ENCODE measurements around the gene ARRDC2.
A peak's percentile ranks its signal among the peaks of the same experiment; 100 is the strongest.
"Not testable (repeated sequence)": the region's sequence is repeated elsewhere in the genome, so short reads cannot be mapped to it uniquely, and the experiment has no call there.

ARRDC2 gene

DNA sequence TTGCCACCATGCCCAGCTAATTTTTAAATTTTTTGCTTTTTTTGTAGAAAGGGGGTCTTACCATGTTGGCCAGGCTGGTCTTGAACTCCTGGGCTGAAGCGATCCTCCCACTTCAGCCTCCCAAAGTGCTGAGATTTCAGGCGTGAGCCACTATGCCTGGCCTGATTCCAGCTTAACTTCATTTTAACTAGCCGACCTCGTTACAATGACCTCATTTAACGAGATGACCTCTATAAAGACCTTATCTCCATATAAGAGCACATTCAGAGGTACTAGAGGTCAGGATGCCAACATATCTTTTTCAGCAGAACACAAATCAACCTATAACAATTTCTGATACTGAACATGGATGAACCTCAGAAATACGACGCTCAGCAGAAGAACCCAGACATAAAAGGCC, 30.5 kb upstream of the ARRDC2 start:
- Mint-ChIP-seq H3K36me3 (ENCODE audit: low read depth) (no peaks in the 10 kb centered on the region), H3K27ac (no peak overlapping the region), H3K9me3 (no peaks in the 10 kb centered on the region), H3K4me1 (ENCODE audit: low read depth) (peaks cover 4% of the 10 kb centered on the region), H3K4me3 (no peak overlapping the region), H3K27me3 (peaks cover 12% of the 10 kb centered on the region)

DNA sequence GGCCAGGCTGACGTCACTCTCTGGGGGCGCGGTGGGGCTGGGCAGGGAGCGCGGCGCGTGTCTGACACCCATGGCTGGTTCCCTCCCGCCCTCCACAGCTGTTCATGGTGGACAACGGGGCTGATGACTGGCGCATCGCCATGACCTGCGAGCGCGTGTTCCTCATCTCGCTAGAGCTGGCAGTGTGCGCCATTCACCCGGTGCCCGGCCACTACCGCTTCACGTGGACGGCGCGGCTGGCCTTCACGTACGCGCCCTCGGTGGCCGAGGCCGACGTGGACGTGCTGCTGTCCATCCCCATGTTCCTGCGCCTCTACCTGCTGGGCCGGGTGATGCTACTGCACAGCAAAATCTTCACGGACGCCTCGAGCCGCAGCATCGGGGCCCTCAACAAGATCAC, 26.4 kb upstream of the ARRDC2 start:
- H3K4me1 Mint-ChIP-seq (ENCODE audit: low read depth), result peaks cover 4% of the 10 kb centered on the region
- peaks cover 12% of the 10 kb centered on the region for H3K27me3 Mint-ChIP-seq
- no peaks in the 10 kb centered on the region for H3K9me3 Mint-ChIP-seq
- H3K36me3 Mint-ChIP-seq (ENCODE audit: low read depth), result no peaks in the 10 kb centered on the region
- no peak overlapping the region for H3K4me3 Mint-ChIP-seq
- H3K27ac Mint-ChIP-seq, result no peak overlapping the region

GRCh38 chr19:17982430-17982829, 25.5 kb upstream of the ARRDC2 start:
- Mint-ChIP-seq H3K4me3 (no peak overlapping the region), H3K9me3 (no peaks in the 10 kb centered on the region), H3K4me1 (ENCODE audit: low read depth) (peaks cover 4% of the 10 kb centered on the region), H3K36me3 (ENCODE audit: low read depth) (no peaks in the 10 kb centered on the region), H3K27me3 (peaks cover 12% of the 10 kb centered on the region), H3K27ac (no peak overlapping the region)

DNA sequence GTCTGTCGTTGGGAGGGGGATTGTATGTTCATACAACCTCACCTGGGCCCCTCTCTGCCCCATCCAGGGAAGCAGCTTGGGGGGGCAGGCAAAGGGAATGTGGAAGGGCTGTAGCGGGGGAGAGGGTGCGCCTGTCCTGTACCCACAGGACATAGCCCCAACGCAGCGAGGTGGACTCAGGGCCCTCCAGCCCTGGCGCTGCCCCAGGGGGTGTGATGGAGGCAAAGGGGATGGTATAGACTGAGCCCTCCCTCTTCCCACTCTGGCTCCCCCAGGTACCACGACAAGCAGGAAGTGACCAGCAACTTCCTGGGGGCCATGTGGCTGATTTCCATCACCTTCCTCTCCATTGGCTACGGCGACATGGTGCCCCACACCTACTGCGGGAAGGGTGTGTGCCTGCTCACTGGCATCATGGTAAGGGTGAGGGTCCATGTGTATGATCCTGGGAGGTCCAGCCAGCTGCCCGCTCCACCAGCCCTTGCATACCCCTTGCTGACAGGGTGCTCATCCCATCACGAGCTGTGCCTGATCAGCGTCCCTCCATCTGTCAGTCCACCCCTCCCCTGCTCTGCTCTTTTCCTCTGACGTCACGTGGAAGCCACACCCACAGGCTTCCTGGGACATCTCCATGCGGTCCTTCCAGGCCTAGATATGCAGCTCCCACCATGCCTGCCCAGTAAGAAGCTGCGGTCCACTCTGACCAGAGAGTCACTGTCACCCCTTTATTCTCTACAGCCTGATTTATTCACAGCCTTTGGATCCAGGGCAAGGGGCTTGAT, 22.7 kb upstream of the ARRDC2 start:
- H3K27ac Mint-ChIP-seq, result no peak overlapping the region
- no peaks in the 10 kb centered on the region for H3K36me3 Mint-ChIP-seq (ENCODE audit: low read depth)
- no peaks in the 10 kb centered on the region for H3K4me1 Mint-ChIP-seq (ENCODE audit: low read depth)
- peaks cover 4% of the 10 kb centered on the region for H3K27me3 Mint-ChIP-seq
- H3K9me3 Mint-ChIP-seq, result no peaks in the 10 kb centered on the region
- no peak overlapping the region for H3K4me3 Mint-ChIP-seq

DNA sequence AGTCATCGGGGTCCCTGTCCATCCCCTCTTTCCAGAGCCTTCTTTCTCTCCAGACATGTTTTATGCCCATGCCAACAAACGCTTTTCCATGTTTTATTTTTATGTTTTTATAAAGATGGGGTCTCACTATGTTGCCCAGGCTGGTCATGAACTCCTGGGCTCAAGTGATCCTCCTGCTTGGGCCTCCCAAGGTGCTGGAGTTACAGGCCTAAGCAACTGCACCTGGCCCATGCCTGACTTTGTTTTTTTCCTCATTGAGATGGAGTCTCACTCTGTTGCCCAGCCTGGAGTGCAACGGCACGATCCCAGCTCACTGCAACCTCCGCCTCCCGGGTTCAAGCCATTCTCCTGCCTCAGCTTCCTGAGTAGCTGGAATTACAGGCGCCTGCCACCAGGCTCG, 21.4 kb upstream of the ARRDC2 start:
- not testable (repeated sequence) for H3K4me3 Mint-ChIP-seq; H3K27me3 Mint-ChIP-seq; H3K27ac Mint-ChIP-seq; H3K4me1 Mint-ChIP-seq (ENCODE audit: low read depth); H3K36me3 Mint-ChIP-seq (ENCODE audit: low read depth); H3K9me3 Mint-ChIP-seq

DNA sequence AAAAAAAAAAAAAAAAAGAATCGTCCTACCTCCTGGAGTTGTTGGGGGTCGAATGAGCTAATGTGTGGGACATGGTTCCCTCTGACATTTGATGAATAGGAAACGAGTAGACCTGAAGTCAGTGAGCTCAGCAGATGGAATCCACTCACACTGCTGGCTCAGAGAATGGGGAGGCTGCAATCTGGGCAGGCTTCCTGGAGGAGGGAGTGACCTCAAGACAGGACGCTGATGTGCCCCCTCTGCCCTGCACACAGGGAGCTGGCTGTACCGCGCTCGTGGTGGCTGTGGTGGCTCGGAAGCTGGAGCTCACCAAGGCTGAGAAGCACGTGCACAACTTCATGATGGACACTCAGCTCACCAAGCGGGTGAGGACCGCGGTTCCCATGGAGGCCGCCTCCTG, 19.8 kb upstream of the ARRDC2 start:
- H3K27me3 Mint-ChIP-seq, result no peaks in the 10 kb centered on the region
- H3K36me3 Mint-ChIP-seq (ENCODE audit: low read depth), result no peaks in the 10 kb centered on the region
- no peak overlapping the region for H3K27ac Mint-ChIP-seq
- H3K4me1 Mint-ChIP-seq (ENCODE audit: low read depth), result no peaks in the 10 kb centered on the region
- H3K9me3 Mint-ChIP-seq, result no peaks in the 10 kb centered on the region
- H3K4me3 Mint-ChIP-seq, result no peak overlapping the region

DNA sequence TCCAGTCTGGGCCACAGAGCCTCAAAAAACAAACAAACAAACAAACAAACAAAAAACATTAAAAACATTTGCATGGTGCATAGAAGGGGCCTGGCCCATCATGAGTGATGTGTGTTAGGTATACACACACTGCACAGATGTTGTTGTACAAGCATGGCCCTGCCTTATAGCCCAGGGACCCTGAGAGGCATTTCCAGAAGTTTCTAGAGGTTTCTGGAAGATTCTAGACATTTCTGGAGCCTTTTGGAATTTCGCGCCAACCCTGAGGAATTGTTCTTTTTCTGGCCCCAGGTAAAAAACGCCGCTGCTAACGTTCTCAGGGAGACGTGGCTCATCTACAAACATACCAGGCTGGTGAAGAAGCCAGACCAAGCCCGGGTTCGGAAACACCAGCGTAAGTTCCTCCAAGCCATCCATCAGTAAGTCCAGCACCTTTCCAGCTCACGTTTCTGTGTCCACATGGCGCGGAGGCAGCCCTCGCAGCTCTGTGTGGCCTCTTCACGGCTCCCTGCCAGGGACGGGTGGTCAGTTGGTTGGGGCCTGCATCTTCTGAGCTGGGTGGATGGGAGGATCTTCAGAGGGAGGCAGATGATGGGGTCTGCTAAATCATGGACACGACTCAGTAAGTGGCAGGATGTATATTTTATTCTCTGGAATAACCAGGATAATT, 18.4 kb upstream of the ARRDC2 start:
- Mint-ChIP-seq H3K9me3 (no peaks in the 10 kb centered on the region), H3K4me3 (no peak overlapping the region), H3K36me3 (ENCODE audit: low read depth) (no peaks in the 10 kb centered on the region), H3K27me3 (no peaks in the 10 kb centered on the region), H3K27ac (no peak overlapping the region), H3K4me1 (ENCODE audit: low read depth) (no peaks in the 10 kb centered on the region)

DNA sequence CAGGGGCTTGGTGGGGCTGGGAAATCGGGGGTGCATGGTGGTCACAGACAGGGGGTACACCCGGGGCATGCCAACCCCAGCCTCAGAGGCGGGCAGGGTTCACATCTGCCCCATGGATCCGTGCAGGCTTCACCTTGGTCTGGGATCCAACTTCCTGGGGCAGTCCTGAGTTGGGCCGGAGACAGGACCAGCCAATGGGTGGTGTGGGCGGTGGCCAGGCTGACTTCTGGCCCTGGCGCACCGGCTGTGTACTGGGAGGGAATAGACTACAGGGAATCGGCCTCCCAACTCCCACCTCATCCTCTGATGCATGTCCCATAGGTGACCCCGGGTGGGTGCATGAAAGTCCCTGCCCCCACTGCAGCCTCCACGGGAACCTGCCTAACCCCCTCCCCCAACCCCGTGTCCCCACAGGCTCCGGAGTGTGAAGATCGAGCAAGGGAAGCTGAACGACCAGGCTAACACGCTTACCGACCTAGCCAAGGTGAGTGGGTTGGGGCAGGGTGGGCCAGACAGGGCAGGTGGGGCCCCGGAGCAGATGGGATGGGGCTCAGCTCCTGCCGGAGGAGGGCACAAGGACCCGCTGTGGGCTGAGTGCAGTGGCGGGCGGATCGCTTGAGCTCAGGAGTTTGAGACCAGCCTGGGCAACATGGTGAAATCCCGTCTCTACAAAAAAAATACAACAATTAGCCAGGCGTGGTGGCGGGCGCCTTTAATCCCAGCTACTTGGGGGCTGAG, 14.7 kb upstream of the ARRDC2 start:
- peaks cover 6% of the 10 kb centered on the region for H3K4me1 Mint-ChIP-seq (ENCODE audit: low read depth)
- no peak overlapping the region for H3K4me3 Mint-ChIP-seq
- no peaks in the 10 kb centered on the region for H3K9me3 Mint-ChIP-seq
- H3K27me3 Mint-ChIP-seq, result no peaks in the 10 kb centered on the region
- H3K27ac Mint-ChIP-seq, result no peak overlapping the region
- H3K36me3 Mint-ChIP-seq (ENCODE audit: low read depth), result no peaks in the 10 kb centered on the region

DNA sequence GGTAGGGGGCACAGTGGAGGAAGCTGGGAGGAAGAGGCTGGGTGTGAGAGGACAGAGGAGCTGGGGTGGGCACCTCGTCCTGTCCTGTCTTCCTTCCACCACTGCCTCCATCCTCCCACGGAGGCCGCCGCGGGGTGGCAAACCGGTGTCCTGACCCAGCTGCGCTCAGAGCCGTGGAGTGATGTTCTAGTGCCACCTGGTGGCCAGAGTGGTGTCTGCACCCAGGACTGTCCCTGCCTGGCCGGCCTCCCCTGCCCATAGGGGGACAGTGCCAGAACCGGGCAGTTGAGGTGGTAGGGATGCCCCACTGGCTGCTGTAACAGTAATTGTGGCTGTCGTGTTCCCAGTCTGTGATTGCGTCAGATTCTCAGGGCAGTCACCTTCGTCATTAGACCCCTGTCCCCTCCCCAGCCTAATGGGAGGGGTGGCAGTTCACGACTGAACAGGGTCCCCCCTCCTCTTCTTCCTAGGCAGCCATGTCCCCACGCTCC, 11.1 kb upstream of the ARRDC2 start:
- Mint-ChIP-seq H3K36me3 (ENCODE audit: low read depth) (no peaks in the 10 kb centered on the region), H3K4me1 (ENCODE audit: low read depth) (peaks cover 22% of the 10 kb centered on the region), H3K27me3 (no peaks in the 10 kb centered on the region), H3K4me3 (no peak overlapping the region), H3K27ac (peak overlapping the region; percentile 52), H3K9me3 (no peaks in the 10 kb centered on the region)

DNA sequence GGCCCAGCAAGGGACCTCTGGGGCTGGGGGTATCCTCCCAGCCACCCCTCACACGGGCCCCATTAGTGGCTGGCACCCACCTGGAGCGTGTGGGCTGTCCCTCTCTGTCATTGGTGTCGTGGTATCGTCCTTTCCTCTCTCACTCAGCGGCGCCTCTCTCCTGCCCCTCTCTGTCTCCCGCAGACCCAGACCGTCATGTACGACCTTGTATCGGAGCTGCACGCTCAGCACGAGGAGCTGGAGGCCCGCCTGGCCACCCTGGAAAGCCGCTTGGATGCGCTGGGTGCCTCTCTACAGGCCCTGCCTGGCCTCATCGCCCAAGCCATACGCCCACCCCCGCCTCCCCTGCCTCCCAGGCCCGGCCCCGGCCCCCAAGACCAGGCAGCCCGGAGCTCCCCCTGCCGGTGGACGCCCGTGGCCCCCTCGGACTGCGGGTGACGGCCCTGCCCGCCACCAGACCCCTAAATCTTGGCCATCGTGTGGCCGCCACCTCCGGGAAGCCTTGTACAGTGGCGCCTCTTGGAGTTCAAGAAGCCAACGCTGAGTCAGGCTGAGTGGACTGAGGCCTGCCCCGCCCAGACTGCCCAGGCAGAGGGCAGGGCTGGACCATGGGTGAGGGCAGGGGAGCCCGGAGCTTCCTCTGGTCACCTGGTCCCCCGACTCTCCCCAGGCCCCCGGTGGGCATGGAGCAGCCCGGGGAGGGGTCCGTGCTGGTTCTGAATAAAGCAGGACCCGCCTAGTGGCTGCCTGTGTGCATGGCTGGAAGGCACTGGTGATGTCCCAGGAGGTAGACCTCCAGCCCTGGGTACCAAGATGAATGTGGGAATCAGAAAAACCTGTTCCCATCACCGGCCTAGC, 9.8 kb upstream of the ARRDC2 start:
- H3K27me3 Mint-ChIP-seq, result no peaks in the 10 kb centered on the region
- H3K36me3 Mint-ChIP-seq (ENCODE audit: low read depth), result no peaks in the 10 kb centered on the region
- no peak overlapping the region for H3K4me3 Mint-ChIP-seq
- H3K4me1 Mint-ChIP-seq (ENCODE audit: low read depth), result peaks cover 31% of the 10 kb centered on the region
- H3K27ac Mint-ChIP-seq, result no peak overlapping the region
- H3K9me3 Mint-ChIP-seq, result no peaks in the 10 kb centered on the region

GRCh38 chr19:17998827-17999150, 9.2 kb upstream of the ARRDC2 start:
- no peaks in the 10 kb centered on the region for H3K36me3 Mint-ChIP-seq (ENCODE audit: low read depth)
- H3K27ac Mint-ChIP-seq, result peak overlapping the region; percentile 3
- peaks cover 32% of the 10 kb centered on the region for H3K4me1 Mint-ChIP-seq (ENCODE audit: low read depth)
- H3K27me3 Mint-ChIP-seq, result no peaks in the 10 kb centered on the region
- H3K4me3 Mint-ChIP-seq, result no peak overlapping the region
- no peaks in the 10 kb centered on the region for H3K9me3 Mint-ChIP-seq

DNA sequence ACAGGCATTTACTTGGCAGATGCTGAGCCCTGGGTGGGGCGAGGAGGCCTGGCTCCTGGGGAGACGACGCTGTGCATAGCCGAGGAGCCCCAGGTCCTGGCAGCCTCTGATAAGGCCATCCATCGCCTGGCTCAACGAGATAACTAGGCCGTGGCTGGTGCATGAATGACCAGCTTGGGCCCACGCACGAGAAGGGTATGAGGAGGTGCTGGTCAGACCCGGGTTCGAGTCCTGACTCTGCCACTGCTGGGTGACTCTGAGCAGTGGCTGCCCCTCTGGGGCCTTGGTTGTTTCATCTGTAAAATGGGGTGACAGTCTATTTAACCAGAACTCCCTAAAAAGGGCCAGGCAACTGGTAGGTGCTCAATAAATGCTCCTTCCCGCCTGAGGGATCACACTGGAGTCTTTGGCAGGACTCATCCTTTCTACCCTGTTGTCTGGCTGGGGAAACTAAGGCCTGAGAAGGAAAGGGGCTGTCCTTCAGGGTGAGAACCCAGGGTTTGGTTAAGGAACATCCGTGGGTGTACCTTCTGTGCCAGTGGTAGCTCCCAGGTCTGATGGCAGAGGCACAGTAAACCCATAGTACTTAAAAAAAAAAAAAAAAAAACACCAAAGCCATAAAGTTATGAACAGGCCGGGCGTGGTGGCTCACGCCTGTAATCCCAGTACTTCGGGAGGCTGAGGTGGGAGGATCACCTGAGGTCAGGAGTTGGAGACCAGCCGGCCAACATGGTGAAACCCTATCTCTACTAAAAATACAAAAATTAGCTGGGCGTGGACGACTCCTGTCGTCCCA, 8.1 kb upstream of the ARRDC2 start:
- H3K36me3 Mint-ChIP-seq (ENCODE audit: low read depth), result no peaks in the 10 kb centered on the region

GRCh38 chr19:18000480-18000914, 7.5 kb upstream of the ARRDC2 start:
- Mint-ChIP-seq H3K36me3 (ENCODE audit: low read depth) (no peaks in the 10 kb centered on the region), H3K4me3 (peak overlapping the region; percentile 82), H3K27ac (peak overlapping the region; percentile 99), H3K9me3 (no peaks in the 10 kb centered on the region), H3K4me1 (ENCODE audit: low read depth) (peaks cover 32% of the 10 kb centered on the region), H3K27me3 (no peaks in the 10 kb centered on the region)

More for the DNA sequence above, 8.1 kb upstream of the ARRDC2 start:
- no peaks in the 10 kb centered on the region for H3K27me3 Mint-ChIP-seq
- H3K27ac Mint-ChIP-seq, result peak overlapping the region; percentile 99
- H3K4me1 Mint-ChIP-seq (ENCODE audit: low read depth), result peaks cover 32% of the 10 kb centered on the region
- no peaks in the 10 kb centered on the region for H3K9me3 Mint-ChIP-seq
- H3K4me3 Mint-ChIP-seq, result peak overlapping the region; percentile 82
